SH-SY5Y (cell line): ENCODE measurements around the gene HAUS5.

Experiments used
- GATA2 ChIP-seq: IDR thresholded peaks from 2 replicates; pipeline ENCODE4 v1.6.1; 2011; ENCODE audit warnings: mild to moderate bottlenecking, low read depth, low read length
- GATA3 ChIP-seq: IDR thresholded peaks from 2 replicates; pipeline ENCODE4 v1.6.1; 2011; ENCODE audit warnings: low read depth, mild to moderate bottlenecking, low read length, moderate library complexity

GRCh38 chr19:35671818-35672217 lies 59.3 kb downstream of the HAUS5 start:
- TF ChIP-seq GATA3 (no peak), GATA2 (no peak)
